Ectodermal cell (in vitro differentiated cells): ENCODE results near the gene LIN52.

Source experiments
- H3K27ac ChIP-seq: 2 replicates; pipeline ENCODE4 v1.7.0; 2013; ENCODE audit warnings: mild to moderate bottlenecking, low read depth, low read length; ENCODE audit not compliant: insufficient read depth, poor library complexity, severe bottlenecking
- H3K27me3 ChIP-seq: 2 replicates; pipeline ENCODE4 v1.7.0; 2013; ENCODE audit warnings: mild to moderate bottlenecking, low read length; ENCODE audit not compliant: insufficient read depth, control insufficient read depth, poor library complexity, severe bottlenecking
- H3K36me3 ChIP-seq: one replicate; pipeline ENCODE4 v1.7.0; 2013; ENCODE audit warnings: low read length; ENCODE audit not compliant: control insufficient read depth, insufficient read depth
- H3K4me1 ChIP-seq: one replicate; pipeline ENCODE4 v1.7.0; 2013; ENCODE audit warnings: low read length; ENCODE audit not compliant: control insufficient read depth, insufficient read depth
- H3K4me3 ChIP-seq: 2 replicates; pipeline ENCODE4 v1.7.0; 2013; ENCODE audit warnings: low read depth, low read length, control low read depth; ENCODE audit not compliant: insufficient read depth
- H3K9me3 ChIP-seq: 2 replicates; pipeline ENCODE4 v1.7.0; 2013; ENCODE audit warnings: mild to moderate bottlenecking, low read length, moderate library complexity; ENCODE audit not compliant: control insufficient read depth
- WGBS, 2 experiments: methylation state at CpG; one replicate each; pipeline ENCODE4 v1.1.7; 2013; ENCODE audit warnings: missing lambda C conversion rate in 2 of 2; 5-methylcytosine and 5-hydroxymethylcytosine counted together

LIN52 gene

DNA sequence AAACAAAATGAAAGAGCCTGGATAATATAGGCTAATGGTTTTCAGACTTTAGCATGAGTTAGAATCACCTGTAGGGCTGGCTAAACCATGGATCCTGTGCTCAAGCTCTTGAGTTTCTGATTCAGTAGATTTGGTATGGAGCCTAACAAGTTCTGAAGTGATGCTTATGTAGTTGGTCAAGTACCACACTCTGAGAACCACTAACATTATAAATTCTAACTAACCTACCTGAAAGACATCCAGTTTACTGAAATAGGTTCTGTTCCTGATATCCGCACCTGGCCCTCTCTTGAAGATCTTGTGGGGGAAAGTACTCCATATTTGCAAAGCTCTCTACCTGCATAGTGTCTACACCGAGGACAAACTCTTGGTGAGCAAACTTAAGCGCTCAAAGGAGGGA lies 95.1 kb downstream of the LIN52 start:
- H3K4me3 ChIP-seq = no peak overlapping the region
- WGBS, 2 experiments = 76 to 85% methylated on average over 3 of the region's 3 CpGs
- no peak overlapping the region for H3K27ac ChIP-seq

DNA sequence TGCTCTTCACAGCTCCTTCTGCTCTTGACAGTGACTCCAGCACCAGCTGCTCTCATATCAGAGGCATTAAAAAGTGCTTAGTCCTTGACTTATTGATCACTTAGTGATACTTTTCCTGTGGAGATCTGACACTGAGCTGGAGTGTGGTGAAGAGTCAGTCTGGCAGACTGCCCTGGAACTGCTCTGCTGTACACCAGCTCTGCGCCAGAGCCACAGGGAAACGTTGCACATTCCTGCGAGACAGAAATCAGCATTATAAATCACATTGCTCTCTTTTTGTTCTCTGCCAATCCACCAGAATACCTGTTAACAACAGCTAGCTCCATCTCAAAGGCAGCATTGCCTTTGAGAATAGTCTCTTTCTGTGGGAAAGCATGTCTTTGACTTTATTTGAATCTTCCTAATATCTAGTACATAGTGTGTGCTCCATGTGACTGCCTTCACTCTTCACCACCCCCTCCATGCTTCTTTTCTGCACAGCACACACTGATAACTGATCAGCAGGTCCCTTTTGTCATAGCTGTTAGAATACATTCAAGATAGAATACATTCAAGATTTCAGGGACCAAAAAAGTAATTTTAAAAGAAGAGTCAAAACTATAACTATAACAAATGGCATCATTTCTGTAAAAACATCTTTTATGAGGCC lies 106.3 kb downstream of the LIN52 start:
- no peaks in the 10 kb centered on the region for H3K36me3 ChIP-seq
- no peak overlapping the region for H3K4me3 ChIP-seq
- no peaks in the 10 kb centered on the region for H3K9me3 ChIP-seq
- H3K4me1 ChIP-seq = no peaks in the 10 kb centered on the region
- H3K27me3 ChIP-seq = no peaks in the 10 kb centered on the region
- no peak overlapping the region for H3K27ac ChIP-seq
- WGBS, 2 experiments = 93 to 96% methylated on average over 3 of the region's 3 CpGs

More for the DNA sequence above, 95.1 kb downstream of the LIN52 start:
- Histone ChIP-seq H3K9me3 (no peaks in the 10 kb centered on the region), H3K27me3 (no peaks in the 10 kb centered on the region), H3K36me3 (no peaks in the 10 kb centered on the region), H3K4me1 (no peaks in the 10 kb centered on the region)

DNA sequence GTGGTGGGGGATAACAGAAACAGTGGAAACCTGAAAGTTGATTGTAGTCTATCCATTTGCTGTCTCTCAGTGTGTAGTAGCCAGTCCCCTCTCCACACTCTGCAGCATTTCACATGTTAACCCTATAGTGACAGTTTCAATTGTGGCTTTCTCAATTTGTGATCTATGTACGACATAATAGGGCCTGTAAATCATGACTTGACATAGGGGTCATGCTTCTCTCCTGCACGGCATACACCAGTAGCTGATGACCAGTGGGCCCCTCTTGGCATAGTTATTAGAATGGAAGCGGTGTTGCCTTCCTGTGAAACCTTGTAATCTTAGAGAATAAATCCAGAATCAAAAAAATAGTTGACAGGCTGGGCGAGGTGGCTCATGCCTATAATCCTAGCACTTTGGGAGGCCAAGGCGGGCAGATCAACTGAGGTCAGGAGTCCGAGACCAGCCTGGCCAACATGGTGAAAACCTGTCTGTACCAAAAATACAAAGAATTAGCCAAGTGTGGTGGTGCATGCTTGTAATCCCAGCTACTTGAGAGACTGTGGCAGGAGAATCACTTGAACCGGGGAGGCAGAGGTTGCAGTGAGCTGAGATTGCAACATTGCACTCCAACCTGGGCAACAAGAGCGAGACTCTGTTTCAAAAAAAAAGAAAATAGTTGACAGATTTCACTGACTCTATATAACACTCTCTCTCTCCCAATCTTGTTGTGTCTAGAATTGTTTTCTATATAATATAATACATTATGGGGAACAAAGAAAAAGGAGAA lies 109.9 kb downstream of the LIN52 start:
- no peak overlapping the region for H3K27ac ChIP-seq
- H3K9me3 ChIP-seq = no peaks in the 10 kb centered on the region
- no peaks in the 10 kb centered on the region for H3K27me3 ChIP-seq
- no peak overlapping the region for H3K4me3 ChIP-seq
- H3K4me1 ChIP-seq = no peaks in the 10 kb centered on the region
- no peaks in the 10 kb centered on the region for H3K36me3 ChIP-seq
- WGBS, 2 experiments = 93 to 94% methylated on average over 8 of the region's 8 CpGs

GRCh38 chr14:74195623-74196022 lies 110.9 kb downstream of the LIN52 start:
- Histone ChIP-seq H3K36me3 (no peaks in the 10 kb centered on the region), H3K4me3 (no peak overlapping the region), H3K27ac (no peak overlapping the region), H3K9me3 (no peaks in the 10 kb centered on the region), H3K27me3 (no peaks in the 10 kb centered on the region), H3K4me1 (no peaks in the 10 kb centered on the region)
- 95 to 97% methylated on average over 7 of the region's 7 CpGs for WGBS, 2 experiments

GRCh38 chr14:74198441-74199234 lies 113.9 kb downstream of the LIN52 start:
- no peak overlapping the region for H3K4me3 ChIP-seq
- no peaks in the 10 kb centered on the region for H3K27me3 ChIP-seq
- no peak overlapping the region for H3K27ac ChIP-seq
- 93 to 97% methylated on average over 7 of the region's 7 CpGs for WGBS, 2 experiments
- no peaks in the 10 kb centered on the region for H3K9me3 ChIP-seq
- peaks cover 8% of the 10 kb centered on the region for H3K4me1 ChIP-seq
- no peaks in the 10 kb centered on the region for H3K36me3 ChIP-seq

DNA sequence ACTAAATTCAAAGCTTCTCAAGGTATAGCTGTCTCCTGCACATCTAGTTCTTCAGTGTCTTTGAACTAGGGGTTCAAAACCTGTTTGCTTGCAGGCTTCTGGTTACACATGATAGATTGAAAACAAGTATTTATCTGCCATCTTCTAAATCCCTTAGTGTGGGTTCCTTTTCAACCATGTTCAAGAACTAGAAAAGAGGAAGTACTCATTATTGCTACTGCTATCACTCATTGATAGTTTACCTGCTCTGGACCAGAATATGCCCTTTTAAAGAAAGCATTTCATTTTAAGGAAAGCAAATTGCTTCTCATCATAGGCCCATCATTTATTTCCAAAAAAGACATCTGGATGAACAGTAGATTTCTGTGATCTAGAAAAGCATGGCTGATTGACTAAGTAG lies 117.4 kb downstream of the LIN52 start:
- H3K36me3 ChIP-seq = no peaks in the 10 kb centered on the region
- H3K27ac ChIP-seq = no peak overlapping the region
- H3K4me1 ChIP-seq = peaks cover 13% of the 10 kb centered on the region
- no peaks in the 10 kb centered on the region for H3K27me3 ChIP-seq
- peaks cover 2% of the 10 kb centered on the region for H3K9me3 ChIP-seq
- H3K4me3 ChIP-seq = no peak overlapping the region

DNA sequence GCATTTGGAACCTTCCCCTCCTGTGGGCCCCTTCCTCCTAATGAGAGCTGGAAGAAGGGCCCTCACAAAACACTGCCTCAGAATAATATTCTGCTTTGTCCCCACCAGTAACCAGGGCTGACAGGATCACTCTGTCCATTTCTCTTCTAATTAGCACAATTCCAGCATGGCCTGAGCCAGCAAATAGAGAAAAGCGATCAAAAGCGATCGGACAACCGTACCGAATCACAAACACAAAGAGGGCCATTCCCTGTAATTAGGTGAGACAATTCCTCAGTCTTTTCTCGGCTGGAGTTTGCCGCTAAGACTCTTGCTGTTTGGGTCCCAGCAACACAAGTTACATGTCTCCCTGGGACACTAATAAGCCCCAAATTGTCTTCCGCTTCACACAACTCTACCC lies 118.9 kb downstream of the LIN52 start:
- Histone ChIP-seq H3K4me3 (no peak overlapping the region), H3K36me3 (no peaks in the 10 kb centered on the region), H3K27ac (peak overlapping the region; percentile 9), H3K27me3 (no peaks in the 10 kb centered on the region), H3K9me3 (peaks cover 2% of the 10 kb centered on the region), H3K4me1 (peaks cover 13% of the 10 kb centered on the region)
- 84 to 85% methylated on average over 8 of the region's 8 CpGs for WGBS, 2 experiments

DNA sequence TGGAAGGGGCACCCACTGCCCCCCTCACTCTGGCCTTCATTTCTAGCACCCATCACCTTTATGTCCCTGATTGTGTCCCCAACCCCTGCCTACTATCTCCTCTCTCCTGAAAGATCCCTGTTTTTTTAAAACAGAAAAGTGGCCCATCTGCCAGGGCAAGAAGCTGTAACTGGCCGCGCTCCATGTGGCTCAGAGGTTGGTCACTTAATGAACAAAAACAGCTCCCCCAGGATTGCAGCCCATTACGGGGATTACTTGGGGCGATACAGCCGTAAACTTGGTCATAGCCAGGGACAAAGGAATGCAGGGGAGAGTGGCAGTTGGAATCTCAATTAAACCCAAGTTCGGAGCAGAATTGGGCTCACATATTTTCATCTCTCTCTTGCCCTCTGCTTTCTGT lies 119.7 kb downstream of the LIN52 start:
- H3K36me3 ChIP-seq = no peaks in the 10 kb centered on the region
- no peaks in the 10 kb centered on the region for H3K27me3 ChIP-seq
- H3K4me1 ChIP-seq = peaks cover 13% of the 10 kb centered on the region
- 95% methylated on average over 6 of the region's 6 CpGs for WGBS, 2 experiments
- peaks cover 2% of the 10 kb centered on the region for H3K9me3 ChIP-seq
- H3K4me3 ChIP-seq = no peak overlapping the region
- H3K27ac ChIP-seq = no peak overlapping the region

DNA sequence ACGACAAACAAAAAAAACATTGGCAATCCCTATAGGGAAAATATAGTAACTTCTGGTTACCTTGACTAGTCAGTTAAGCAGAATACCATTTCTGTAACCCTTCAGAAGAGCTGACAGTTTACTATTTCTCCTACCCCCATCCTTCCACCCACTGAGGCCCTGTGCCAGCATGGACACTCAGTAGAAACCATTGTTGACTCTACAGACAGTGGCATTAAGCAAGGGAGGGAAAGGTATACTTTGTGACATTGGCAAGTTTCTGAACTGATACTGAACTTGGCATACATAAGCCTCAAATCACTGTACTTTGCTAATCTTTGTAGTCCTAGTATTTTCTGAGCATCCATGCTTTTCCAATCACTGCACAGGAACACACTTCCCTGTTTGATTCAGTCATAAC lies 121.1 kb downstream of the LIN52 start:
- Histone ChIP-seq H3K27me3 (no peaks in the 10 kb centered on the region), H3K36me3 (no peaks in the 10 kb centered on the region), H3K4me3 (no peak overlapping the region), H3K4me1 (peaks cover 13% of the 10 kb centered on the region), H3K9me3 (peaks cover 2% of the 10 kb centered on the region), H3K27ac (no peak overlapping the region)
- WGBS, 2 experiments = 92 to 100% methylated on average over 1 of the region's 1 CpG

DNA sequence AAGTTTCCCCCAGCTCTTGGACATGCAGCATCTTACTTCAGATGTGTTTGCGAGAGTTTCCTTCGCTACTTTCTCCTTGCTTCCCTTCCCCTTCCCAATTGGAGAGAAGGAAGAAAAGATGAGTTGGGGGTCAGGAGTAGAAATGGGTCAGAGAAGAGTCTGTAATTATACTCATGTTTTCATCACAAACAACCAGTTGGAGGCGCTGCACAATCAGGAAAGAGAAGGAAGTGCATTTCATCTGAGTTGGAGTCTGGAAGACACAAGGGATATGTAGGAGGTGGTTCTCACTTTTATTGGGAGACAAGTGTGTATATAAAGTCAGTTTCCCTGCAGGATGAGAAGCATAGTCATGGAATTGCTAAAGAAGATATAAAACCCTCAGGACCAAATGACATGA lies 123.2 kb downstream of the LIN52 start:
- Histone ChIP-seq H3K4me1 (peaks cover 12% of the 10 kb centered on the region), H3K9me3 (peaks cover 2% of the 10 kb centered on the region), H3K27me3 (no peaks in the 10 kb centered on the region), H3K36me3 (no peaks in the 10 kb centered on the region), H3K27ac (no peak overlapping the region), H3K4me3 (no peak overlapping the region)
- WGBS, 2 experiments = 56 to 61% methylated on average over 3 of the region's 3 CpGs
